IMR-90 (cell line): Measurements from ENCODE around the gene SAP30BP. TPM values are rescaled to one million over a fixed set of nuclear protein-coding genes. Genes with fewer than 3 reads are reported as not detected.

ENCODE experiments used
- ATAC-seq: fragments of 200-7000 bp; cut with Tn5 transposase; 2 replicates; pipeline ENCODE4 v1.9.1; 2020; ENCODE audit warnings: low read depth, mild to moderate bottlenecking, moderate library complexity
- BruUV-seq: library from RNA; stranded (reverse); fragments of 400-500 nt; replicated peaks from 2 replicates; lab custom pipeline; 2021; lab: Mats Ljungman, UMichigan
- CTCF ChIA-PET: fragments of 300-600 bp; formaldehyde crosslinking; extraction: SDS; loops from one replicate; lab custom pipeline; 2021; ENCODE audit warnings: antibody characterized with exemption; lab: Yijun Ruan, JAX
- POLR2A ChIA-PET: fragments of 300-600 bp; sonication (Branson Sonifier 250); formaldehyde crosslinking; loops from one replicate; lab custom pipeline; 2022; ENCODE audit warnings: antibody characterized with exemption; ENCODE audit not compliant: unreplicated experiment; lab: Charles Lee
- DNase-seq: peaks from one replicate; pipeline ENCODE4 v3.0.0; 2013
- H2AFZ ChIP-seq: replicated peaks from 2 replicates; pipeline ENCODE3; 2013; ENCODE audit warnings: low read length, mild to moderate bottlenecking; ENCODE audit not compliant: poor library complexity
- H2AK5ac ChIP-seq: 2 replicates; pipeline ENCODE4 v1.6.1; 2013; ENCODE audit warnings: low read depth, low read length, inconsistent platforms
- H2AK9ac ChIP-seq: replicated peaks from 2 replicates; pipeline ENCODE3; 2013; ENCODE audit warnings: mild to moderate bottlenecking, low read depth, low read length, moderate library complexity; ENCODE audit not compliant: poor library complexity
- H2BK120ac ChIP-seq: 2 replicates; pipeline ENCODE4 v1.6.1; 2013; ENCODE audit warnings: low read depth, low read length, inconsistent platforms
- H2BK15ac ChIP-seq: 3 replicates; pipeline ENCODE4 v1.6.1; 2013; ENCODE audit warnings: low read depth, low read length, inconsistent platforms
- H2BK20ac ChIP-seq: 2 replicates; pipeline ENCODE4 v1.6.1; 2013; ENCODE audit warnings: low read depth, mild to moderate bottlenecking, inconsistent platforms, low read length, moderate library complexity
- H2BK5ac ChIP-seq: 2 replicates; pipeline ENCODE4 v1.6.1; 2013; ENCODE audit warnings: mild to moderate bottlenecking, low read depth, low read length, inconsistent platforms; ENCODE audit not compliant: poor library complexity, severe bottlenecking
- H3K14ac ChIP-seq: replicated peaks from 2 replicates; pipeline ENCODE4 v1.6.1; 2013; ENCODE audit warnings: low read depth, low read length, inconsistent platforms
- H3K18ac ChIP-seq: 2 replicates; pipeline ENCODE4 v1.6.1; 2013; ENCODE audit warnings: low read depth, low read length, control low read depth
- H3K23ac ChIP-seq: 2 replicates; pipeline ENCODE4 v1.6.1; 2013; ENCODE audit warnings: low read depth, low read length, inconsistent platforms
- H3K27ac ChIP-seq: 2 replicates; pipeline ENCODE4 v1.5.1; 2013; ENCODE audit warnings: mild to moderate bottlenecking, control low read depth, low read length; ENCODE audit not compliant: insufficient read depth
- H3K27me3 ChIP-seq: 2 replicates; pipeline ENCODE4 v1.6.1; 2013; ENCODE audit warnings: low read length; ENCODE audit not compliant: control insufficient read depth, insufficient read depth
- H3K36me3 ChIP-seq: 2 replicates; pipeline ENCODE4 v1.6.1; 2013; ENCODE audit warnings: low read length, mixed read lengths; ENCODE audit not compliant: control insufficient read depth, insufficient read depth
- H3K4ac ChIP-seq: 2 replicates; pipeline ENCODE4 v1.6.1; 2013; ENCODE audit warnings: low read depth, low read length, inconsistent platforms
- H3K4me1 ChIP-seq: 2 replicates; pipeline ENCODE4 v1.6.1; 2013; ENCODE audit warnings: low read length, mixed read lengths; ENCODE audit not compliant: control insufficient read depth, insufficient read depth
- H3K4me2 ChIP-seq: 2 replicates; pipeline ENCODE4 v1.6.1; 2013; ENCODE audit warnings: low read depth, mild to moderate bottlenecking, control low read depth, low read length, moderate library complexity
- H3K4me3 ChIP-seq: 2 replicates; pipeline ENCODE4 v1.5.1; 2013; ENCODE audit warnings: low read depth, mild to moderate bottlenecking, control low read depth, low read length, moderate library complexity; ENCODE audit not compliant: insufficient read depth
- H3K56ac ChIP-seq: 2 replicates; pipeline ENCODE4 v1.6.1; 2013; ENCODE audit warnings: low read length, inconsistent platforms; ENCODE audit not compliant: insufficient read depth; ENCODE audit errors: extremely low read depth
- H3K79me1 ChIP-seq, 2 experiments: 2 replicates each; pipeline ENCODE4 v1.6.1; 2013; ENCODE audit warnings: low read length in 2 of 2, inconsistent platforms in 1 of 2, low read depth in 1 of 2
- H3K9ac ChIP-seq: 2 replicates; pipeline ENCODE4 v1.6.1; 2013; ENCODE audit warnings: low read depth, low read length, control low read depth
- H3K9me1 ChIP-seq: 2 replicates; pipeline ENCODE4 v1.6.1; 2013; ENCODE audit warnings: low read length, inconsistent platforms; ENCODE audit not compliant: insufficient read depth
- H3K9me3 ChIP-seq: 2 replicates; pipeline ENCODE4 v1.6.1; 2013; ENCODE audit warnings: low read length; ENCODE audit not compliant: control insufficient read depth, insufficient read depth
- H4K20me1 ChIP-seq: 2 replicates; pipeline ENCODE4 v1.6.1; 2013; ENCODE audit warnings: low read length, inconsistent platforms; ENCODE audit not compliant: insufficient read depth
- H4K5ac ChIP-seq: 2 replicates; pipeline ENCODE4 v1.6.1; 2013; ENCODE audit warnings: mild to moderate bottlenecking, low read depth, low read length, control low read depth
- H4K8ac ChIP-seq, 2 experiments: 2 replicates each; pipeline ENCODE4 v1.6.1; 2013; ENCODE audit warnings: low read depth in 2 of 2, low read length in 2 of 2, control low read depth in 1 of 2, inconsistent platforms in 1 of 2
- H4K91ac ChIP-seq: 2 replicates; pipeline ENCODE4 v1.6.1; 2013; ENCODE audit warnings: low read depth, low read length, inconsistent platforms; ENCODE audit not compliant: insufficient read depth
- BHLHE40 ChIP-seq: fragments of 150-350 bp; IDR thresholded peaks from 2 replicates; pipeline ENCODE4 v1.6.1; 2016; ENCODE audit warnings: mild to moderate bottlenecking, low read depth, low read length
- CEBPB ChIP-seq: IDR thresholded peaks from 2 replicates; pipeline ENCODE4 v1.6.1; 2012; ENCODE audit warnings: low read depth, low read length, improper control_type of control experiment
- FOS ChIP-seq: fragments of 150-350 bp; IDR thresholded peaks from 2 replicates; pipeline ENCODE4 v1.6.1; 2016; ENCODE audit warnings: low read depth, low read length
- MAFK ChIP-seq: IDR thresholded peaks from 2 replicates; pipeline ENCODE4 v1.6.1; 2012; ENCODE audit warnings: low read depth, low read length, improper control_type of control experiment
- MAZ ChIP-seq: IDR thresholded peaks from 2 replicates; pipeline ENCODE4 v1.6.1; 2012; ENCODE audit warnings: low read depth, mild to moderate bottlenecking, low read length, improper control_type of control experiment, moderate library complexity, borderline replicate concordance
- MXI1 ChIP-seq: IDR thresholded peaks from 2 replicates; pipeline ENCODE4 v1.6.1; 2012; ENCODE audit warnings: low read depth, mild to moderate bottlenecking, low read length, moderate library complexity, borderline replicate concordance
- POLR2A ChIP-seq: IDR thresholded peaks from 2 replicates; pipeline ENCODE4 v1.6.1; 2012; ENCODE audit warnings: mild to moderate bottlenecking, low read depth, low read length
- RCOR1 ChIP-seq: IDR thresholded peaks from 2 replicates; pipeline ENCODE4 v1.6.1; 2012; ENCODE audit warnings: mild to moderate bottlenecking, low read length, improper control_type of control experiment; ENCODE audit not compliant: insufficient replicate concordance
- RFX5 ChIP-seq: IDR thresholded peaks from 2 replicates; pipeline ENCODE4 v1.8.0; 2012; ENCODE audit warnings: low read depth, mild to moderate bottlenecking, low read length, moderate library complexity
- SMC3 ChIP-seq: fragments of 150-350 bp; IDR thresholded peaks from 2 replicates; pipeline ENCODE4 v1.6.1; 2016; ENCODE audit warnings: low read depth, mild to moderate bottlenecking, antibody characterized with exemption, low read length, moderate library complexity
- WGBS, 2 experiments: methylation state at CpG; one replicate each; pipeline versions ENCODE4 v1.1.5 to v1.1.7; 2013; ENCODE audit warnings: missing lambda C conversion rate in 2 of 2; ENCODE audit not compliant: insufficient read length in 1 of 2; ENCODE audit errors: extremely low coverage in 2 of 2; 5-methylcytosine and 5-hydroxymethylcytosine counted together
- dilution Hi-C: fragments of 300-500 bp; cut with HindIII; formaldehyde crosslinking; loops from one replicate; pipeline ENCODE4 v1.14.3; 2018; ENCODE audit warnings: low sequenced_read_pairs; ENCODE audit not compliant: unreplicated experiment
- in situ Hi-C: fragments of 300-500 bp; cut with MboI; formaldehyde crosslinking; loops from 3 replicates; pipeline ENCODE4 v1.14.3; 2019; ENCODE audit warnings: low sequenced_read_pairs, inconsistent platforms, mixed read lengths
- intact Hi-C: fragments of 100-400 bp; cut with micrococcal nuclease; formaldehyde crosslinking; loops from 2 replicates; pipeline ENCODE4 v1.10.0; 2022
- polyA plus RNA-seq, 3 experiments: library from polyadenylated mRNA; depleted of rRNA; stranded (reverse); fragments of >200 nt; gene quantifications; 2 replicates each; pipeline ENCODE4 v1.2.3, GENCODE V29; 2012; ENCODE audit warnings: low replicate concordance in 1 of 3
- total RNA-seq: library from RNA; depleted of rRNA; stranded (reverse); fragments of >200 nt; gene quantifications from 2 replicates; pipeline ENCODE4 v1.2.3, GENCODE V29; 2012
- TF ChIP-seq, protein P1 (sequence below): fragments of 150-350 bp; IDR thresholded peaks from 2 replicates; pipeline ENCODE4 v1.6.1; 2016; ENCODE audit warnings: low read depth, mild to moderate bottlenecking, low read length, moderate library complexity, borderline replicate concordance

SAP30BP gene
- total and polyA plus RNA-seq, 2 of the 4 experiments (the other 2 are of a cell fraction), result 70.4 to 139 TPM

GRCh38 chr17:75627094-75627493 is 40.0 kb upstream of the SAP30BP start:
- Histone ChIP-seq H3K4me1 (peaks cover 2% of the 10 kb centered on the region; the same call in 1 of the 2 replicates), H3K18ac (no peak overlapping the region), H3K23ac (no peak overlapping the region), H3K4me3 (no peak overlapping the region), H3K27me3 (no peaks in the 10 kb centered on the region), H3K14ac (no peak overlapping the region), H2AFZ (no peak overlapping the region), H4K20me1 (no peaks in the 10 kb centered on the region; the same call in 1 of the 2 replicates), H2BK5ac (no peak overlapping the region), H3K4me2 (no peak overlapping the region), H4K8ac (no peak overlapping the region), H2AK9ac (no peak overlapping the region), H3K9ac (no peak overlapping the region), H3K79me1 (no peaks in the 10 kb centered on the region; a peak in 1 of 4 replicates), H3K9me3 (no peaks in the 10 kb centered on the region), H3K9me1 (no peaks in the 10 kb centered on the region), H2BK120ac (no peak overlapping the region), H2BK15ac (no peak overlapping the region), H3K4ac (no peak overlapping the region), H2AK5ac (no peak overlapping the region), H2BK20ac (no peak overlapping the region), H4K91ac (no peak overlapping the region), H3K27ac (no peak overlapping the region), H3K56ac (no peak overlapping the region), H3K36me3 (peaks cover 8% of the 10 kb centered on the region; the same call in 1 of the 2 replicates), H4K5ac (no peak overlapping the region)
- ChIA-PET POLR2A (no interaction called here), CTCF (no interaction called here)
- ATAC-seq, result no peak
- in situ Hi-C loops, result no loop called here
- intact Hi-C loops, result no loop called here
- TF ChIP-seq CEBPB (no peak), MXI1 (no peak), BHLHE40 (no peak), RCOR1 (no peak), FOS (no peak), RFX5 (no peak), SMC3 (no peak), POLR2A (no peak), MAZ (no peak), MAFK (no peak)
- TF ChIP-seq, protein P1, sequence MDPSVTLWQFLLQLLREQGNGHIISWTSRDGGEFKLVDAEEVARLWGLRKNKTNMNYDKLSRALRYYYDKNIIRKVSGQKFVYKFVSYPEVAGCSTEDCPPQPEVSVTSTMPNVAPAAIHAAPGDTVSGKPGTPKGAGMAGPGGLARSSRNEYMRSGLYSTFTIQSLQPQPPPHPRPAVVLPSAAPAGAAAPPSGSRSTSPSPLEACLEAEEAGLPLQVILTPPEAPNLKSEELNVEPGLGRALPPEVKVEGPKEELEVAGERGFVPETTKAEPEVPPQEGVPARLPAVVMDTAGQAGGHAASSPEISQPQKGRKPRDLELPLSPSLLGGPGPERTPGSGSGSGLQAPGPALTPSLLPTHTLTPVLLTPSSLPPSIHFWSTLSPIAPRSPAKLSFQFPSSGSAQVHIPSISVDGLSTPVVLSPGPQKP, result no peak
- no TSS peak for BruUV-seq
- no peak for DNase-seq
- WGBS, 2 experiments, result 100% methylated on average over 1 of the region's 10 CpGs; no CpG with 5 or more reads in 1 of the 2 experiments
- dilution Hi-C loops, result no loop called here
